Lower lobe of right lung (tissue), 2 donors: ENCODE data around the gene ZNF512. TPM values are rescaled to one million over a fixed set of nuclear protein-coding genes. Genes with fewer than 3 reads are reported as not detected.
"Not testable (repeated sequence)": the region's sequence is repeated elsewhere in the genome, so short reads cannot be mapped to it uniquely, and the experiment has no call there.

ENCODE experiments used
- ATAC-seq, 2 donors: fragments of 200-7000 bp; cut with Tn5 transposase; one replicate each; pipeline ENCODE4 v1.9.1; 2020 to 2022; ENCODE audit warnings: mild to moderate bottlenecking in 2 of 2, moderate library complexity in 2 of 2
- DNase-seq: peaks from one replicate; pipeline ENCODE4 v3.0.0-alpha.2; 2020
- H3K27ac ChIP-seq: fragments of 200-600 bp; one replicate; pipeline ENCODE4 v1.8.0; 2022
- H3K27me3 ChIP-seq: fragments of 200-600 bp; one replicate; pipeline ENCODE4 v1.8.0; 2022; ENCODE audit warnings: low read depth
- H3K36me3 ChIP-seq: fragments of 200-600 bp; one replicate; pipeline ENCODE4 v1.8.0; 2022; ENCODE audit warnings: mild to moderate bottlenecking
- H3K4me1 ChIP-seq: fragments of 200-600 bp; one replicate; pipeline ENCODE4 v1.8.0; 2022
- H3K4me3 ChIP-seq: fragments of 200-600 bp; one replicate; pipeline ENCODE4 v1.8.0; 2022; ENCODE audit warnings: mild to moderate bottlenecking
- H3K9me3 ChIP-seq: fragments of 200-600 bp; one replicate; pipeline ENCODE4 v1.8.0; 2022
- CTCF ChIP-seq: fragments of 200-600 bp; IDR thresholded peaks from one replicate; pipeline ENCODE4 v1.8.0; 2022; ENCODE audit warnings: antibody characterized with exemption, mild to moderate bottlenecking
- intact Hi-C: fragments of 100-400 bp; cut with DNase I; formaldehyde crosslinking; loops from one replicate; pipeline ENCODE4 v1.11.0; 2022
- total RNA-seq: library from RNA; stranded (reverse); fragmentation: NEBNext Ultra II Directional; extraction: Animal tissue kit (Norgen Biotek cat#: 25700); gene quantifications from one replicate; pipeline ENCODE4 v1.2.1, GENCODE V29; 2021
- donor health status: DM: no; HTN: yes; CAD: no; lungs with severe emphysema.

The ZNF512 gene
- total RNA-seq, 1 donor from 2014 or later = 29.5 TPM

GRCh38 chr2:27545348-27546141 is 37.3 kb upstream of the ZNF512 start:
- ATAC-seq (no peak), DNase-seq (no peak)
- TF ChIP-seq CTCF = no peak
- H3K9me3 ChIP-seq = peaks cover 3% of the 10 kb centered on the region
- no peak overlapping the region for H3K4me3 ChIP-seq
- no peaks in the 10 kb centered on the region for H3K36me3 ChIP-seq
- intact Hi-C loops = no loop called here
- H3K4me1 ChIP-seq = no peaks in the 10 kb centered on the region
- H3K27me3 ChIP-seq = no peaks in the 10 kb centered on the region
- no peak overlapping the region for H3K27ac ChIP-seq

- no peak for TF ChIP-seq CTCF
- H3K27me3 ChIP-seq = no peaks in the 10 kb centered on the region
- H3K27ac ChIP-seq = no peak overlapping the region
- ATAC-seq (no peak), DNase-seq (no peak)
- intact Hi-C loops = no loop called here
- no peaks in the 10 kb centered on the region for H3K4me1 ChIP-seq
- H3K9me3 ChIP-seq = peaks cover 3% of the 10 kb centered on the region
- no peaks in the 10 kb centered on the region for H3K36me3 ChIP-seq
- H3K4me3 ChIP-seq = no peak overlapping the region
These were observed 33.5 kb upstream of the ZNF512 start for GRCh38 chr2:27549303-27549702.

- no peaks in the 10 kb centered on the region for H3K36me3 ChIP-seq
- no peak overlapping the region for H3K27ac ChIP-seq
- no peaks in the 10 kb centered on the region for H3K9me3 ChIP-seq
- H3K4me1 ChIP-seq = no peaks in the 10 kb centered on the region
- intact Hi-C loops = no loop called here
- no peak overlapping the region for H3K4me3 ChIP-seq
- TF ChIP-seq CTCF = no peak
- no peak for DNase-seq
- H3K27me3 ChIP-seq = peaks cover 7% of the 10 kb centered on the region
- no peak for ATAC-seq
These were observed 31.3 kb upstream of the ZNF512 start for GRCh38 chr2:27551514-27551913.

- no peaks in the 10 kb centered on the region for H3K4me1 ChIP-seq
- H3K4me3 ChIP-seq = no peak overlapping the region
- intact Hi-C loops = no loop called here
- no peak overlapping the region for H3K27ac ChIP-seq
- H3K27me3 ChIP-seq = peaks cover 7% of the 10 kb centered on the region
- no peak for TF ChIP-seq CTCF
- no peaks in the 10 kb centered on the region for H3K9me3 ChIP-seq
- ATAC-seq (no peak), DNase-seq (no peak)
- no peaks in the 10 kb centered on the region for H3K36me3 ChIP-seq
These were observed 29.9 kb upstream of the ZNF512 start for GRCh38 chr2:27552941-27553340.

GRCh38 chr2:27554451-27554850 is 28.4 kb upstream of the ZNF512 start:
- H3K9me3 ChIP-seq, ATAC-seq, intact Hi-C loops, H3K36me3 ChIP-seq, H3K4me1 ChIP-seq, H3K27me3 ChIP-seq, H3K4me3 ChIP-seq, H3K27ac ChIP-seq, DNase-seq: not testable (repeated sequence)

- intact Hi-C loops = no loop called here
- Histone ChIP-seq H3K4me1 (no peaks in the 10 kb centered on the region), H3K27me3 (peaks cover 20% of the 10 kb centered on the region), H3K4me3 (no peak overlapping the region), H3K9me3 (no peaks in the 10 kb centered on the region), H3K36me3 (no peaks in the 10 kb centered on the region), H3K27ac (no peak overlapping the region)
- ATAC-seq (no peak), DNase-seq (no peak)
- TF ChIP-seq CTCF = no peak
These were observed 23.6 kb upstream of the ZNF512 start for GRCh38 chr2:27559228-27559627.
